ENCODE results near the gene KIFC3.

Gene KIFC3

DNA sequence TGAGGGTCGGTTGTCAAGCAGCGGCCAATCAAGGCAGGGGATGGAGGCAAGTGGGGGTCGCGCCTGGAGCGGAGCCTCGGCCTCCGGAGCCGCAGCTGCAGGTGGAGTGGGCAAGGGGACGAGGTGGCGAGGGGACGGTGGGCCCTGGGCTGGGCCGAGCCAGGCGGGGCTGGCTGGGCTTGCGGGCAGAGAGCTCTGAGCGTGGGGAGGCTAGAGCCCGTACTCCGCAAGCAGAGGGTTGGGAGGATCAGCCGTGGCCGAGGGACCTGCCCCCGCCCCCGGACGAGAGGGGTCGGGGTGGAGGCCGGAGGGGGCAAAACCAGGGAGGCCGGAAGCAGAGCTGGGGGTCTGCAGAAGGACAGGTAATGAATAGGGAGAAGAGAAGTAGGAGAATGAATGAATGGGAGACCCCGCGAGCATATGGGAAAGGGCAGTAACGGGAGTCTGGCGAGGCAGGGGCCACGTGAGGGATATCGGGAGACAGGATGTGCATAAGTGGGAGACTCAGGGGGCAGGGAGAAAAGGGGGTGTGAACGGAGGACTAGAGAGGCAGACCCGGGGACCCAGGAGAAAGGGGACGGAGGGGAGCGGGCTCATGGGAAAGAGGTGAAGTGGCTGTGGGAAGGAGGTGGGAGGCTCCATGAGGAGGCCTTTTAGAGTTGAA is 66.4 kb downstream of the KIFC3 start, which contains the start of gene KATNB1 (continued):
- TF ChIP-seq, protein P1, sequence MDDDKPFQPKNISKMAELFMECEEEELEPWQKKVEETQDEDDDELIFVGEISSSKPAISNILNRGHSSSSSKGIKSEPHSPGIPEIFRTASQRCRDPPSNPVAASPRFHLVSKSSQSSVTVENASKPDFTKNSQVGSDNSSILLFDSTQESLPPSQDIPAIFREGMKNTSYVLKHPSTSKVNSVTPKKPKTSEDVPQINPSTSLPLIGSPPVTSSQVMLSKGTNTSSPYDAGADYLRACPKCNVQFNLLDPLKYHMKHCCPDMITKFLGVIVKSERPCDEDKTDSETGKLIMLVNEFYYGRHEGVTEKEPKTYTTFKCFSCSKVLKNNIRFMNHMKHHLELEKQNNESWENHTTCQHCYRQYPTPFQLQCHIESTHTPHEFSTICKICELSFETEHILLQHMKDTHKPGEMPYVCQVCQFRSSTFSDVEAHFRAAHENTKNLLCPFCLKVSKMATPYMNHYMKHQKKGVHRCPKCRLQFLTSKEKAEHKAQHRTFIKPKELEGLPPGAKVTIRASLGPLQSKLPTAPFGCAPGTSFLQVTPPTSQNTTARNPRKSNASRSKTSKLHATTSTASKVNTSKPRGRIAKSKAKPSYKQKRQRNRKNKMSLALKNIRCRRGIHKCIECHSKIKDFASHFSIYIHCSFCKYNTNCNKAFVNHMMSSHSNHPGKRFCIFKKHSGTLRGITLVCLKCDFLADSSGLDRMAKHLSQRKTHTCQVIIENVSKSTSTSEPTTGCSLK (tag by site-specific recombination; IDR thresholded peaks at IDR 0.05): no peak
- TF ChIP-seq YY1 (tag by site-specific recombination; IDR thresholded peaks at IDR 0.05) (no peak), ZNF121 (tag by site-specific recombination; IDR thresholded peaks at IDR 0.05) (no peak)

DNA sequence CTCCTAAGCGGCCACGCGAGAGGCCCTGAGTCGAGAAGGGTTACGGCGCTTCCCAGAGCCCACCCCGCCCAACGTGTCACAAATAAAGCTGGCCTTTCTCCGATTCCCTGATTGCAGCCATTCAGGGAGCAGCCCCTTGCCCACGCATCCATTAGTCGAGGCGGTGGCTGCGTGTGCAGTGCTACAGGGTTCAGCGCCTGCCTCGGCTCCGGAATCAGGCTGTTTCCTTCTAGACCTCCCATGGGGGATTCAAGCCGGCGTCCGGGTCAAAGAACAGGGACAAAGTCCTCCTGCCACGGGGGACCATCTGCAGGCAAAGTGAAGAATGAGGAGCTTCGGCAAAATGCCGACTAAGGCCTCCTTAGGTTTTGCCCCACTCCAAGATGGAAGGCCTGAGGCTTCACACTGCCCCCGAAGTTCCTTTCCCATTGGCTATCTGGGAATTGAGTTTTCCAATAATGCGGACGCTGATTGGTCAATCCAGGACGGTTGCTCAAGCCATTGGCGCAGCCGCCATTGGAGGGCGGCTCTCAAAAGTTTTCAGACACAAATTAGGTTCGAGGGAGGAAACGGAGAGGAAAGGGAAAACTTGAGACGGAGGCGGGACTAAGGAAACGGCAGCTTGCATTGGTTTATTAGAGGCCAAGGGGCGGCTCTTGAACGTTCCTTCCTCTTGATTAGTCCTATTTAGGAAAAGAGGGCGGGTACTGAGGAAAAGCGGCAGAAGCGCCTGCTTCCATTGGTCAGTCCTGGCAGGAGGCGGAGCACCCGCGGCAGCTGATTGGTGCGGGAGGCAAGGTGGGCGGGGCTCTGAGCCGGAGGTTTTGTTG is 67.2 kb downstream of the KIFC3 start:
- H3K4me3 ChIP-seq (ENCODE audit: low read depth, low read length): peak overlapping the region; percentile 81
- H3K36me3 ChIP-seq (ENCODE audit: control insufficient read depth in 2 of 2, insufficient read depth in 1 of 2, low read length in 2 of 2): peaks cover 0 to 28% of the 10 kb centered on the region in 2 experiments; a peak in 1 of 3 replicates
- H3K4me1 ChIP-seq (ENCODE audit: control insufficient read depth, insufficient read depth, low read length): peaks cover 6% of the 10 kb centered on the region; the same call in 1 of the 2 replicates
- no peaks in the 10 kb centered on the region for H3K9me3 ChIP-seq (ENCODE audit: control insufficient read depth, insufficient read depth, low read depth, low read length)
- ChIA-PET CTCF (interaction anchor here (0.6 to 1.8 kb wide), 10 partner anchors 12 to 553 kb away, joined by 3 to 11 read pairs (median 4); partner anchors contain the start of gene CFAP20), POLR2A (interaction anchor here (0.5 to 2.7 kb wide), 18 partner anchors 10 to 949 kb away, joined by 3 to 8 read pairs (median 4); partner anchors contain the start of genes CFAP20, SLC38A7 and USB1)
- peak overlapping the region; percentile 73 for H3K27ac ChIP-seq (ENCODE audit: extremely low read depth, low read depth, low read length)
- TF ChIP-seq ZNF146 (tag by site-specific recombination; IDR thresholded peaks at IDR 0.05): no peak
- TF ChIP-seq ZNF501 (tag by site-specific recombination; IDR thresholded peaks at IDR 0.05): 0 out of 2 replicates have a peak, but pooled peaks have one; percentile 19
- no peak for TF ChIP-seq PRDM1 (tag by site-specific recombination; IDR thresholded peaks at IDR 0.05)
- TF ChIP-seq KLF9 (tag by site-specific recombination; IDR thresholded peaks at IDR 0.05; ENCODE audit: low read depth): 0 out of 2 replicates have a peak, but pooled peaks have one; percentile 34
- 0 out of 2 replicates have a peak, but pooled peaks have one; percentile 13 for TF ChIP-seq ZNF394 (tag by site-specific recombination; IDR thresholded peaks at IDR 0.05; ENCODE audit: borderline replicate concordance)
- TF ChIP-seq ZNF792 (tag by site-specific recombination; IDR thresholded peaks at IDR 0.05): no peak
- TF ChIP-seq ZNF600 (tag by site-specific recombination; IDR thresholded peaks at IDR 0.05): no peak
- peak; percentile 66; the same call in 1 of the 2 replicates for TF ChIP-seq ZBTB48 (tag by site-specific recombination; IDR thresholded peaks at IDR 0.05)
- peak; percentile 72 for TF ChIP-seq ZBTB17 (tag by site-specific recombination; IDR thresholded peaks at IDR 0.05)
- no peak for TF ChIP-seq KLF7 (tag by site-specific recombination; IDR thresholded peaks at IDR 0.05; ENCODE audit: borderline replicate concordance)
- TF ChIP-seq TRIM28 (IDR thresholded peaks at IDR 0.05; ENCODE audit: borderline replicate concordance, low read length): 0 out of 2 replicates have a peak, but pooled peaks have one; percentile 50
- peak; percentile 46 for TF ChIP-seq ZXDB (tag by site-specific recombination; IDR thresholded peaks at IDR 0.05)
- peak; percentile 56 for TF ChIP-seq ZNF660 (tag by site-specific recombination; IDR thresholded peaks at IDR 0.05)
- TF ChIP-seq, protein P1 (tag by site-specific recombination; IDR thresholded peaks at IDR 0.05): no peak
- TF ChIP-seq, protein P2, sequence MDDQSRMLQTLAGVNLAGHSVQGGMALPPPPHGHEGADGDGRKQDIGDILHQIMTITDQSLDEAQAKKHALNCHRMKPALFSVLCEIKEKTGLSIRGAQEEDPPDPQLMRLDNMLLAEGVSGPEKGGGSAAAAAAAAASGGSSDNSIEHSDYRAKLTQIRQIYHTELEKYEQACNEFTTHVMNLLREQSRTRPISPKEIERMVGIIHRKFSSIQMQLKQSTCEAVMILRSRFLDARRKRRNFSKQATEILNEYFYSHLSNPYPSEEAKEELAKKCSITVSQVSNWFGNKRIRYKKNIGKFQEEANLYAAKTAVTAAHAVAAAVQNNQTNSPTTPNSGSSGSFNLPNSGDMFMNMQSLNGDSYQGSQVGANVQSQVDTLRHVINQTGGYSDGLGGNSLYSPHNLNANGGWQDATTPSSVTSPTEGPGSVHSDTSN (CRISPR knock-in tag; IDR thresholded peaks at IDR 0.05): no peak
- TF ChIP-seq ZSCAN16 (tag by site-specific recombination; IDR thresholded peaks at IDR 0.05): no peak
- no peak for TF ChIP-seq GFI1B (tag by site-specific recombination; IDR thresholded peaks at IDR 0.05)
- TF ChIP-seq, protein P3, sequence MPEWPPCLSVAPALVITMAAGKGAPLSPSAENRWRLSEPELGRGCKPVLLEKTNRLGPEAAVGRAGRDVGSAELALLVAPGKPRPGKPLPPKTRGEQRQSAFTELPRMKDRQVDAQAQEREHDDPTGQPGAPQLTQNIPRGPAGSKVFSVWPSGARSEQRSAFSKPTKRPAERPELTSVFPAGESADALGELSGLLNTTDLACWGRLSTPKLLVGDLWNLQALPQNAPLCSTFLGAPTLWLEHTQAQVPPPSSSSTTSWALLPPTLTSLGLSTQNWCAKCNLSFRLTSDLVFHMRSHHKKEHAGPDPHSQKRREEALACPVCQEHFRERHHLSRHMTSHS (tag by site-specific recombination; IDR thresholded peaks at IDR 0.05): no peak
- TF ChIP-seq, protein P4, sequence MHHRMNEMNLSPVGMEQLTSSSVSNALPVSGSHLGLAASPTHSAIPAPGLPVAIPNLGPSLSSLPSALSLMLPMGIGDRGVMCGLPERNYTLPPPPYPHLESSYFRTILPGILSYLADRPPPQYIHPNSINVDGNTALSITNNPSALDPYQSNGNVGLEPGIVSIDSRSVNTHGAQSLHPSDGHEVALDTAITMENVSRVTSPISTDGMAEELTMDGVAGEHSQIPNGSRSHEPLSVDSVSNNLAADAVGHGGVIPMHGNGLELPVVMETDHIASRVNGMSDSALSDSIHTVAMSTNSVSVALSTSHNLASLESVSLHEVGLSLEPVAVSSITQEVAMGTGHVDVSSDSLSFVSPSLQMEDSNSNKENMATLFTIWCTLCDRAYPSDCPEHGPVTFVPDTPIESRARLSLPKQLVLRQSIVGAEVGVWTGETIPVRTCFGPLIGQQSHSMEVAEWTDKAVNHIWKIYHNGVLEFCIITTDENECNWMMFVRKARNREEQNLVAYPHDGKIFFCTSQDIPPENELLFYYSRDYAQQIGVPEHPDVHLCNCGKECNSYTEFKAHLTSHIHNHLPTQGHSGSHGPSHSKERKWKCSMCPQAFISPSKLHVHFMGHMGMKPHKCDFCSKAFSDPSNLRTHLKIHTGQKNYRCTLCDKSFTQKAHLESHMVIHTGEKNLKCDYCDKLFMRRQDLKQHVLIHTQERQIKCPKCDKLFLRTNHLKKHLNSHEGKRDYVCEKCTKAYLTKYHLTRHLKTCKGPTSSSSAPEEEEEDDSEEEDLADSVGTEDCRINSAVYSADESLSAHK (tag by site-specific recombination; IDR thresholded peaks at IDR 0.05): no peak
- TF ChIP-seq YY2 (tag by site-specific recombination; IDR thresholded peaks at IDR 0.05): peak; percentile 99
- TF ChIP-seq ZNF76 (tag by site-specific recombination; IDR thresholded peaks at IDR 0.05; ENCODE audit: borderline replicate concordance, low read depth): peak; percentile 58; the same call in 1 of the 2 replicates
- TF ChIP-seq, protein P5, sequence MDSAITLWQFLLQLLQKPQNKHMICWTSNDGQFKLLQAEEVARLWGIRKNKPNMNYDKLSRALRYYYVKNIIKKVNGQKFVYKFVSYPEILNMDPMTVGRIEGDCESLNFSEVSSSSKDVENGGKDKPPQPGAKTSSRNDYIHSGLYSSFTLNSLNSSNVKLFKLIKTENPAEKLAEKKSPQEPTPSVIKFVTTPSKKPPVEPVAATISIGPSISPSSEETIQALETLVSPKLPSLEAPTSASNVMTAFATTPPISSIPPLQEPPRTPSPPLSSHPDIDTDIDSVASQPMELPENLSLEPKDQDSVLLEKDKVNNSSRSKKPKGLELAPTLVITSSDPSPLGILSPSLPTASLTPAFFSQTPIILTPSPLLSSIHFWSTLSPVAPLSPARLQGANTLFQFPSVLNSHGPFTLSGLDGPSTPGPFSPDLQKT (IDR thresholded peaks at IDR 0.05; ENCODE audit: borderline replicate concordance, low read depth, low read length): no peak
